Smooth muscle cell (in vitro differentiated cells): ENCODE measurements around the gene KRTAP21-2. TPM values are rescaled to one million over a fixed set of nuclear protein-coding genes. Genes with fewer than 3 reads are reported as not detected.

Experiments used
- DNase-seq: peaks from one replicate; lab custom pipeline; 2025; ENCODE audit not compliant: unreplicated experiment; lab: John Stamatoyannopoulos, UW
- H2AFZ ChIP-seq: fragments of 200-600 bp; sonication (generic); 2 replicates; pipeline ENCODE4 v1.6.0; 2016; ENCODE audit warnings: antibody characterized with exemption, low read depth, mild to moderate bottlenecking
- H3F3A ChIP-seq: fragments of 200-600 bp; sonication (generic); 2 replicates; pipeline ENCODE4 v1.6.0; 2017; ENCODE audit warnings: antibody characterized with exemption, low read depth
- H3K27ac ChIP-seq: fragments of 200-600 bp; sonication (generic); 2 replicates; pipeline ENCODE4 v1.5.1; 2016; ENCODE audit warnings: low read depth, mild to moderate bottlenecking
- H3K27me3 ChIP-seq: fragments of 200-600 bp; sonication (generic); 2 replicates; pipeline ENCODE4 v1.6.1; 2016; ENCODE audit warnings: low read depth, mild to moderate bottlenecking
- H3K36me3 ChIP-seq: fragments of 200-600 bp; sonication (generic); 2 replicates; pipeline ENCODE4 v1.5.1; 2016; ENCODE audit warnings: low read depth
- H3K4me1 ChIP-seq: fragments of 200-600 bp; sonication (generic); 2 replicates; pipeline ENCODE4 v1.5.1; 2016; ENCODE audit warnings: low read depth
- H3K4me2 ChIP-seq: fragments of 200-600 bp; sonication (generic); 2 replicates; pipeline ENCODE4 v1.6.0; 2016; ENCODE audit warnings: mild to moderate bottlenecking
- H3K4me3 ChIP-seq: fragments of 200-600 bp; sonication (generic); 2 replicates; pipeline ENCODE4 v1.5.1; 2016; ENCODE audit warnings: mild to moderate bottlenecking
- H3K79me2 ChIP-seq: fragments of 200-600 bp; sonication (generic); 2 replicates; pipeline ENCODE4 v1.6.0; 2016; ENCODE audit warnings: low read depth, mild to moderate bottlenecking
- H3K9ac ChIP-seq: fragments of 200-600 bp; sonication (generic); 2 replicates; pipeline ENCODE4 v1.6.0; 2016; ENCODE audit warnings: low read depth
- H3K9me3 ChIP-seq: fragments of 200-600 bp; sonication (generic); replicated peaks from 2 replicates; pipeline ENCODE4 v1.5.1; 2016; ENCODE audit warnings: low read depth
- H4K20me1 ChIP-seq: fragments of 200-600 bp; sonication (generic); 2 replicates; pipeline ENCODE4 v1.6.0; 2016; ENCODE audit warnings: low read depth
- CTCF ChIP-seq: fragments of 200-600 bp; sonication (generic); IDR thresholded peaks from 2 replicates; pipeline ENCODE4 v1.5.1; 2017; ENCODE audit warnings: borderline replicate concordance, mild to moderate bottlenecking, antibody characterized with exemption; ENCODE audit not compliant: insufficient read depth, poor library complexity, severe bottlenecking
- WGBS: methylation state at CpG from one replicate; pipeline ENCODE4 v1.1.7; 2016; ENCODE audit warnings: low lambda C conversion rate; 5-methylcytosine and 5-hydroxymethylcytosine counted together
- polyA plus RNA-seq: library from polyadenylated mRNA; unstranded; fragments of >200 nt; fragmentation: Nextera tagmentation; extraction: Ambion mirVana; gene quantifications from 2 replicates; pipeline ENCODE4 v1.2.1, GENCODE V29; 2016
- total RNA-seq: library from RNA; depleted of rRNA; stranded (reverse); fragments of >200 nt; gene quantifications from 2 replicates; pipeline ENCODE4 v1.2.3, GENCODE V29; 2014

Gene KRTAP21-2
- total and polyA plus RNA-seq, 2 experiments from 2014 or later = not detected

- H4K20me1 ChIP-seq = no peaks in the 10 kb centered on the region
- H3K4me2 ChIP-seq = no peak within 1 kb of the TSS
- H3K4me1 ChIP-seq = no peaks in the 10 kb centered on the region
- H3K27ac ChIP-seq = peak within 1 kb of the TSS; percentile 80
- 50% methylated on average over 3 of the region's 3 CpGs for WGBS
- H3K9me3 ChIP-seq = no peaks in the 10 kb centered on the region
- no peak for DNase-seq
- H3K4me3 ChIP-seq = no peak within 1 kb of the TSS
- H3F3A ChIP-seq = no peaks in the 10 kb centered on the region
- peak within 1 kb of the TSS; percentile 37 for H3K9ac ChIP-seq
- H3K36me3 ChIP-seq = no peaks in the 10 kb centered on the region
- no peak for TF ChIP-seq CTCF
- H3K27me3 ChIP-seq = no peaks in the 10 kb centered on the region
- no peaks in the 10 kb centered on the region for H3K79me2 ChIP-seq
- no peak within 1 kb of the TSS for H2AFZ ChIP-seq
Measured at GRCh38 chr21:30718239-30718909, 28.7 kb downstream of the KRTAP21-2 start, which contains the start of gene KRTAP21-3. KRTAP21-3 (minus strand) TSS chr21:30718777; CDS start chr21:30718759, 18 bp downstream.

GRCh38 chr21:30717105-30717504 lies 30.0 kb downstream of the KRTAP21-2 start:
- no peaks in the 10 kb centered on the region for H3F3A ChIP-seq
- no peaks in the 10 kb centered on the region for H4K20me1 ChIP-seq
- H3K79me2 ChIP-seq = no peaks in the 10 kb centered on the region
- no peak overlapping the region for H3K9ac ChIP-seq
- H2AFZ ChIP-seq = no peak overlapping the region
- no peaks in the 10 kb centered on the region for H3K27me3 ChIP-seq
- H3K36me3 ChIP-seq = no peaks in the 10 kb centered on the region
- H3K4me1 ChIP-seq = no peaks in the 10 kb centered on the region
- H3K4me3 ChIP-seq = no peak overlapping the region
- H3K27ac ChIP-seq = peak overlapping the region; percentile 80
- 85% methylated on average over 2 of the region's 2 CpGs for WGBS
- TF ChIP-seq CTCF = no peak
- no peak for DNase-seq
- no peak overlapping the region for H3K4me2 ChIP-seq
- no peaks in the 10 kb centered on the region for H3K9me3 ChIP-seq

- Histone ChIP-seq H3K4me3 (no peak overlapping the region), H3K27ac (no peak overlapping the region), H3K9ac (no peak overlapping the region), H3F3A (no peaks in the 10 kb centered on the region), H4K20me1 (no peaks in the 10 kb centered on the region), H3K4me2 (no peak overlapping the region), H3K79me2 (no peaks in the 10 kb centered on the region), H2AFZ (no peak overlapping the region), H3K27me3 (no peaks in the 10 kb centered on the region), H3K4me1 (no peaks in the 10 kb centered on the region), H3K9me3 (no peaks in the 10 kb centered on the region), H3K36me3 (no peaks in the 10 kb centered on the region)
- WGBS = 74% methylated on average over 2 of the region's 2 CpGs
- TF ChIP-seq CTCF = no peak
- no peak for DNase-seq
Measured at GRCh38 chr21:30714946-30715345, 32.1 kb downstream of the KRTAP21-2 start.

- Histone ChIP-seq H3K4me2 (no peak overlapping the region), H2AFZ (no peak overlapping the region), H3K36me3 (no peaks in the 10 kb centered on the region), H3K9me3 (no peaks in the 10 kb centered on the region), H3K4me1 (no peaks in the 10 kb centered on the region), H3K27ac (no peak overlapping the region), H3K79me2 (no peaks in the 10 kb centered on the region), H3K9ac (no peak overlapping the region), H3K4me3 (no peak overlapping the region), H4K20me1 (no peaks in the 10 kb centered on the region), H3F3A (no peaks in the 10 kb centered on the region), H3K27me3 (no peaks in the 10 kb centered on the region)
- DNase-seq = no peak
- WGBS = 68% methylated on average over 3 of the region's 3 CpGs
- TF ChIP-seq CTCF = no peak
Measured at GRCh38 chr21:30714456-30714855, 32.6 kb downstream of the KRTAP21-2 start.
